BLaER1 (cell line): ENCODE results near the gene CDC6.

Experiments used
- H3K27ac ChIP-seq: shearing (Covaris generic); formaldehyde crosslinking; 2 replicates; pipeline ENCODE4 v1.8.1; 2022
- H3K27me3 ChIP-seq: shearing (Covaris generic); formaldehyde crosslinking; 2 replicates; pipeline ENCODE4 v1.8.1; 2022
- H3K36me3 ChIP-seq: shearing (Covaris generic); formaldehyde crosslinking; 2 replicates; pipeline ENCODE4 v1.8.1; 2022
- H3K4me1 ChIP-seq: shearing (Covaris generic); formaldehyde crosslinking; 2 replicates; pipeline ENCODE4 v1.8.1; 2022
- H3K4me2 ChIP-seq: shearing (Covaris generic); formaldehyde crosslinking; 2 replicates; pipeline ENCODE4 v1.8.1; 2022
- H3K4me3 ChIP-seq: shearing (Covaris generic); formaldehyde crosslinking; 2 replicates; pipeline ENCODE4 v1.8.1; 2022
- H3K9ac ChIP-seq: shearing (Covaris generic); formaldehyde crosslinking; 2 replicates; pipeline ENCODE4 v1.8.1; 2022
- H3K9me3 ChIP-seq: shearing (Covaris generic); formaldehyde crosslinking; 2 replicates; pipeline ENCODE4 v1.8.1; 2022
- H4K20me1 ChIP-seq: shearing (Covaris generic); formaldehyde crosslinking; 2 replicates; pipeline ENCODE4 v1.8.1; 2022
- Cebpa-rat ChIP-seq: shearing (Covaris generic); IDR thresholded peaks from 2 replicates; pipeline ENCODE4 v1.8.1; 2022

Gene CDC6

DNA sequence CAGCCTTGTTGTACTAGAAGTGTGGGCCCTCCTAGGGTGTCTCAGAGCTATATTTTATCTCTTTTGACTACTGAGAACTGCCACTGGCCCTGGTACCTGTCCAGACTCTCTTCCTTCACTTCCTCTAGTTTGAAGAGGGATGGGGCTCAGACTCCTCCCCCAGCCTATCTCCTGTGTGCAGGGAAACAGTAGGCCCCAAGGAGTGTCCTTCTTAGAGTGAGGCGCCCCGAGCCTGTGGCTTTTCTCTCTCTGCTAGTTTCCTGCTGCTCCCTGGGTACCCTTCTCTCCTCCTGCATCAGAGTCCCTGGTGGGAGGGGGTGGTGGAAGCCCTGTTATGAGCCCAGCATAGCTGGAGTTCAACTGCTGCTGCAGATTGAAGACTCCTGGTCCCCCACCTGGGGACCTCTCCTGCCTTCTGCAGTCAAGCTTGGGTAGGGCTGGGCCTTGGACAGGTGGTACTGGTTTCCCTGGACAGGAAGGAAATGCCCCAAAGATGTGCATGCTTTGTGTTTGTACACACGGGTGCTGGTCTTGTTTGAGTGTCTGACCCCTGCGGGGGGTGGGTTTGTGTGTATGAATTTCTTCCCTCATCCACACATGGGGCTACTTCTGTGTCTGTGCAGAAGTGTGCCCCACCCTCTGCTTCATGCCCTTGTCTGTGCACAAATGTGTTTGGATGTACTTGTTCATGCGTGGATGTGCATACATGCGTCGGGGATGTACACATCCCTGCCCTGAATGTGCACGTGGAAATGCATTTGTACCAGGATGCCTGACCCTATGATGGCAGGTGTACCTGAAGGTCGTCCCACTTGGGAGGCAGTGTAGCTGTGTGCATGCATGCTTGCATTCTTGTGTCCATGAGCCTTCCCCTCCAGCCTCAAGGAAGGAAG, 28.2 kb downstream of the CDC6 start:
- peaks cover 23% of the 10 kb centered on the region for H4K20me1 ChIP-seq
- peak overlapping the region; percentile 16; the same call in 1 of the 2 replicates for H3K9ac ChIP-seq
- peak overlapping the region; percentile 100 for H3K4me2 ChIP-seq
- peak overlapping the region; percentile 47 for H3K27ac ChIP-seq
- no peak for TF ChIP-seq Cebpa-rat
- H3K27me3 ChIP-seq: no peaks in the 10 kb centered on the region; the same call in 1 of the 2 replicates
- no peaks in the 10 kb centered on the region for H3K36me3 ChIP-seq
- H3K4me1 ChIP-seq: peaks cover 96% of the 10 kb centered on the region
- no peaks in the 10 kb centered on the region for H3K9me3 ChIP-seq
- no peak overlapping the region for H3K4me3 ChIP-seq

DNA sequence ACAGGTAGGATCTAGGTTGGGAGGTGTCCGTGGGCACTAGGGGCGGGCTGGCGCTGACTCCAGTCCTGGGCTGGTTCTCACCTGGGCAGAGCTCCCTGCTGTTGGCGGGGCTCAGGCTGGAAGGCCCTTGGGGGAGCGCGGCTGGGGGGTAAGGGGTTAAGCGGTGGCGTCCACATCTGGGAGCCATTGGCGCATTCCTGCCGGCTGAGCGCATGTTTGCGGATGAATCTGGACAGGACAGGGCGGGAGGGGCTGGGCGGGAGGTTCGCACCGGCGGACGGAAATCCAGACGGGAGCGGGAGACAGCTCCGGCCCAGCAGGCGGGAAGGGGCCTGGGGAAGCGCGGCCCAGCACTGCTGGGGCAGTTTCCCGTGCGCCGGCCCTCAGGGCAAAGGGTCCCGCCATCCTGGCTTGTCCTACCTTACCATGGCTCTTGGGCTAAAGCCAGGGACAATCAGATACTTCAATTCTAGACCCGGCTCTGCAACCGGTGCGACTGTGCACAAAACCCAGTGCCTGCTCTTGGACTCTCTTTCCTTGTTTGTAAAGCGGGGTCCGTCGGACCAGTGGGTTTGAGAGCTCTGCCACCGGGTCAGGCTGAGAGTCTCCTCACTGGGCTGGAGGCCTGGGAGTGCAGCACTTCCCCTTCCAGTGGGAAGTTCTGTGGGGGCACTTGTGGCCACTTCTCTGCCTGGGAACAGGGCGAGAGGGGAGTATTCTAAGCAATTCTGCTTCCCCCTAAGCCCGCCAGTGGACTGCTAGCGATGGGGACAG, 29.1 kb downstream of the CDC6 start:
- H3K4me2 ChIP-seq: peak overlapping the region; percentile 100
- no peaks in the 10 kb centered on the region; the same call in 1 of the 2 replicates for H3K27me3 ChIP-seq
- H4K20me1 ChIP-seq: peaks cover 31% of the 10 kb centered on the region
- peak overlapping the region; percentile 24; the same call in 1 of the 2 replicates for H3K9ac ChIP-seq
- H3K9me3 ChIP-seq: no peaks in the 10 kb centered on the region
- no peaks in the 10 kb centered on the region for H3K36me3 ChIP-seq
- 0 out of 2 replicates have a peak overlapping the region, but pooled peaks have one; percentile 46 for H3K27ac ChIP-seq
- H3K4me1 ChIP-seq: peaks cover 96% of the 10 kb centered on the region
- TF ChIP-seq Cebpa-rat: no peak
- H3K4me3 ChIP-seq: no peak overlapping the region

DNA sequence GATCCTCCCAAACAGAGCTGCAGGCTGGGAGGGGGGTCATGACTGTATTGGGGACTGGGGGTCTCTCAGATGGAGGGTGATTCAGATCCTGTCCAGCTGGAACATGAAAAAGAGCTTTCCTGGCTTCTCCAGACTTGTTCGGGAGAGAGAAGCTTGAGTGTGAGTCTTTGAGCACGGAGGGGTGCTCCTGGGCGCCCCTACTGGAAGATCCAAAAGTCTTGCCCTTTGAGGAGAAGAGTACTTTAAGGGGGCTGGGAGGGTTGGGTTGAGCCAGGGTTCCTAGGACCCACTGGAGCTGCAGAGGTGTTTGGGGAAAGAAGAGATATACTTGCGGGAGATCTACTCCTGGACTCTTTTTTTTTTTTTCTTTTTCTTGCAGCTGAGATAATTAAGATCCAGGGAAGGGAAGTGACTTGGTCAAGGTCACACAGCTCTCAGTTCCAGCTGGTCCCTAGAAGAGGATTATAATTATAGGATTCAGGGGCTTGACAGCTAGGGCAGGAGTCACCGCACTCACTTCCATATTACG, 29.7 kb downstream of the CDC6 start:
- H3K9ac ChIP-seq: peak overlapping the region; percentile 89; the same call in 1 of the 2 replicates
- TF ChIP-seq Cebpa-rat: no peak
- H3K4me3 ChIP-seq: peak overlapping the region; percentile 96
- H3K9me3 ChIP-seq: no peaks in the 10 kb centered on the region
- H3K4me2 ChIP-seq: peak overlapping the region; percentile 100
- H3K27ac ChIP-seq: peak overlapping the region; percentile 46; the same call in 1 of the 2 replicates
- peaks cover 96% of the 10 kb centered on the region for H3K4me1 ChIP-seq
- H4K20me1 ChIP-seq: peaks cover 38% of the 10 kb centered on the region
- H3K36me3 ChIP-seq: no peaks in the 10 kb centered on the region
- H3K27me3 ChIP-seq: no peaks in the 10 kb centered on the region; the same call in 1 of the 2 replicates

DNA sequence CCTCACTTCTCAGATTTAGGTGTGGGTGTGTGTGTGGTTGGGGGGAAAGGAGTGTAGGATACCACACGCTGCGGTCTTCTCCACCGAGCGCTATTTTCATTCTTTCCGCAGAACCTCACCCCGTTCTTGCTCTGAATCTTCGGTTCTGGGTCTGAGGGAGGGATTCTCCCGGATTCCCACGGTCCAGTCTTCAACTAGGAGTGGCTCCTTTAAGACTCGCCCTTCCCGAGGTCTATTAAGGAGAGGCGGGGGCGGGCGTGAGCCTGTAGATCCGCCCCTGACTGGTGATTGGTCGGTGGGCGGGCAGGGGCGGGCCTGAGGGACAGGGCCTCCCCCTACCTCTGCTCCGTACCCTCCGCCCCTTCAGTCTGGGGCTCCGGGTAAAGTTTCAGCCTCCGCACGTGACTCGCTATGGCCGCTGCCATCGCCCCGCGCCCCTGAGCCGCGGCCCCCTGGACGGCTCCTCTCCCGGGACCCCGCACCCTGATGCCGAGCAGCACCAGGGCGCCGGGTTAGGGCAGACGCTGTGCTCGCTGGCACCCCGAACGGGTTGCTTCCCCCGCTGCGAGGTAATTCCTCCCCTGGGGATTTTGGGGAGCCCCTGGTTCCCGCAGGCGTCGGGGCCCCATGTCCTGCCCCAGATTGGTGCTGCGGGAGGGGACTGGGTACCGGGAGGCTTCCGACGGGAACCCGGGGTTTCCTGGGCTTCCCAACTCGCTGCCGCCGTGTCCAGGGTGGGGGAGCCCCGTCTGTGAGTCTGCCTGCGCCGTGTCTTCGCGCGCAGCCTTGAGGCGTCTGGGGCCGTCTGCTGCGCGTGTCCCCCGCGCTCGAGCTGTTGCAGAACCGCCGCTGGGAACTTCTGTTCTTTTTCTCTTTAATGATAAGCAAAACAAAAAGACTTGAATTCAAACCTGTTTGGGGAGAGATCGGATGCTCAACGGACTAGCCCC, 30.5 kb downstream of the CDC6 start:
- Histone ChIP-seq H3K4me2 (peak overlapping the region; percentile 100), H3K9ac (peak overlapping the region; percentile 89), H4K20me1 (peaks cover 45% of the 10 kb centered on the region), H3K9me3 (no peaks in the 10 kb centered on the region), H3K27me3 (no peaks in the 10 kb centered on the region; the same call in 1 of the 2 replicates), H3K4me3 (peak overlapping the region; percentile 96), H3K4me1 (peaks cover 95% of the 10 kb centered on the region), H3K36me3 (no peaks in the 10 kb centered on the region), H3K27ac (peak overlapping the region; percentile 86)
- no peak for TF ChIP-seq Cebpa-rat

DNA sequence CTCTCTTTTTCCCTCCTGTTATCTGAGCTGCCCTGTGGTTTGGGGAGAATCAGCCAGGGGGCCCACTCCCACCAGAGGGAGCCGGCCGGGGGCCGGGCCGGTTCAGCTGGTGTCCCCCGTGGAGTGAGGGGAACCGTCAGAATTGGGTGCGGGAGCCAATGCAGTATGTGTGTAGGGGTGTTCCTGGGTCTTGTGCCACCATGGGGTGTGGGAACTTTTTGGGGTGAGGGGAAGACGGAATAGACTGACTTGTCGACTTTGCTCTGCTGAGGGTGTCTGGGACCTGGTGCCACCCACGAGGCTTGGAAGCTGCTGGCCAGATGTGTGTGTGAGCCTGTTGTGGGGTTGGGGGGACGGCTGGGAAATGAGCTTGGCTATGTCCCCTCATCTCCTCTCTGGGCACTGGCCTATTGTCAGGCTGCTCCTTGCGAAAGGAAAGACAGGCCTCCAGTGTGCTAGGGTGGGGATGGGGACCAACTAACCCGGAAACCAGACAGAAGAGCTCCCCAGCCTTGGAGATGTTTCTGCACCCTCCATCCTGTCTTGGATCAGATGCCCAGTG, 31.2 kb downstream of the CDC6 start:
- Histone ChIP-seq H3K9me3 (no peaks in the 10 kb centered on the region), H3K4me2 (peak overlapping the region; percentile 100), H3K27ac (peak overlapping the region; percentile 86; the same call in 1 of the 2 replicates), H3K4me1 (peaks cover 95% of the 10 kb centered on the region), H3K36me3 (no peaks in the 10 kb centered on the region), H3K4me3 (peak overlapping the region; percentile 96), H3K27me3 (no peaks in the 10 kb centered on the region; the same call in 1 of the 2 replicates), H3K9ac (peak overlapping the region; percentile 89), H4K20me1 (peaks cover 53% of the 10 kb centered on the region)
- no peak for TF ChIP-seq Cebpa-rat

DNA sequence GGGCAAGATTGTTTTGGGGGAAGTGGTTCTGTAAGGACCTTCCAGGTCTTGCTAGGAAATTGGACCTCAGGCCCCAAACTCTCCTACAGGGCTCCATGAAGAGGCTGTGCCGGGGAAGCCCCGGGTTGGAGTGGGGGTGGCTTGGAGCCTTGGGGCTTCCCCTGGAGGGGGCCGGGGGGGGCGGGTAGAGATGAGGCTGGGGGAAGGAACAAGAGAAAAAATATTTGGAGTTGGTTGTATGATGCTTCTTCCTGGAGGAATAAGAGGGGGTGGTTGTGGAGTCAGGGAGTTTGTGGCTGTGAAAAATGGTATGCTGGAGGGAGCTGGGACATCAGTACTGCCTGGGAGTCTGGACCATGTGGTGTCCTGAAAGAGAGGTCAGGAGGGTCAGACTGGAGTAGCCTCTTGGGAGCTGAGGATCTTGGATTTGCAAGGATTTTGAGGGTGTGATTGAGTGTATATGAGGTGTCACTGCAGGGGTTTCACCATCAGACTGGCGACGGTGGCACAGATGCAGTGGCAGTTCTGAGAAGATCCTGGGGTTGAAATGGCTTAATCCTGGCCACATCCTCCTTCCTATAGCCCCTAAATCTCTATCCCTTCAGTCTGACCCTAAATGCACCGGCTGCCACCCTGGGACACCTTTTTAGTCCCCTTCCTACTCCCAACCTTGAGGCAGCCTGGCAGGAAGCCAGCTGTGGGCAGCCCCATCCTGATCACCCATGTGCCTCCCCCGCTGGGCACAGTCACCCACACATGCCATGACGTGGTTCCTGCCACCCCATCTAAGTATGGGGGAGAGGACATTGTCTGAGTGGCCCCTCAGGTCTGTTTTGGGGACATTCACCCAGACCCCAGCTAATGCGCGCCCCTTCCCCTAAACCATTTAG, 32.2 kb downstream of the CDC6 start:
- Histone ChIP-seq H3K9me3 (no peaks in the 10 kb centered on the region), H3K27me3 (no peaks in the 10 kb centered on the region; the same call in 1 of the 2 replicates), H3K4me3 (0 out of 2 replicates have a peak overlapping the region, but pooled peaks have one; percentile 33), H3K9ac (no peak overlapping the region), H3K4me2 (peak overlapping the region; percentile 100), H3K4me1 (peaks cover 95% of the 10 kb centered on the region), H3K27ac (no peak overlapping the region), H3K36me3 (no peaks in the 10 kb centered on the region), H4K20me1 (peaks cover 63% of the 10 kb centered on the region)
- TF ChIP-seq Cebpa-rat: no peak

DNA sequence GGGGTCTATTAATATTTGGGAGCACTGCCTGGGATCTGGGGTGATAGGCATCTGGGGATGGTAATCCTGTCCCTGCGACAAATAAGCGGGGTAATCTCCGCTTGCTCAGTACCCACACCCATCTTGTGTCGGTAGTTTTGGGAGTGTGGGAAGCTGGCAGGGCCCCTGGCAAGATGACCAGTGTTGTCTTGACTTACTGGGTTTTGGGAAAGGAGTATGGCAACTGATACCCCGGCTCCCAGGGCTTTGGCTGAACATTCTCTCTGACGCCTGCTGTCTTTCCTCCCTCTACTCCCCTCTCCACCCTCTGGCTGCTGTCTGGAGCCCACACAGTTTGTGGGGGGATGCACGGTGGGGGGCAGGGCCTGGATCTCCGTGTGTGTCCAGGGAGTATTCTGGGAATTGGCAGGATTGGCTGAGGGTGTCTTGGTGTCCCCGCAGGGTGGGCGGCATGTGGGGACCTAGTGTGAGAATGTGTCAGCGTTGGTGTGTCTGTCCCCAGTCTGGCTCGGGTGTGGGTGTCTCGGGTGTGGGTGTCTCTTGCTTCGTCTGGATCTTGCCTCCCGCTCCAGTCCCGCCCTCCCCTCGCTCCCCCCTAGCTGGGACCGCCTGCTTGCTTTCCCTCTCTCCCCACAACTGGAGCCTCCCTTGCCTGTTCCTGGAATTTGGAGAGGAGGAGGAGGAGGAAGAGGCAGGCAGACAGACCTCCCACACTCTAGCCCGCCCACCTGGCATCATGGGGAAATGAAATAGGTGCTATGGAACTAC, 33.3 kb downstream of the CDC6 start:
- Histone ChIP-seq H3K9ac (no peak overlapping the region), H3K27me3 (no peaks in the 10 kb centered on the region; the same call in 1 of the 2 replicates), H3K4me1 (peaks cover 95% of the 10 kb centered on the region), H3K9me3 (no peaks in the 10 kb centered on the region), H3K27ac (no peak overlapping the region), H4K20me1 (peaks cover 73% of the 10 kb centered on the region), H3K4me2 (peak overlapping the region; percentile 100), H3K4me3 (peak overlapping the region; percentile 38; the same call in 1 of the 2 replicates), H3K36me3 (no peaks in the 10 kb centered on the region)
- TF ChIP-seq Cebpa-rat: no peak
